OCI-LY3 (cell line): ENCODE data around the gene IL25.

Experiments used
- H2AFZ ChIP-seq: fragments of 200-600, 300-600 bp; shearing (Covaris generic); 2 replicates; pipeline ENCODE4 v1.6.0; 2014; ENCODE audit warnings: antibody characterized with exemption, low read depth, low read length
- H3K27ac ChIP-seq: fragments of 200-600, 300-600 bp; sonication (generic); 2 replicates; pipeline ENCODE4 v1.5.1; 2014; ENCODE audit warnings: mild to moderate bottlenecking, low read length, moderate library complexity, mixed read lengths
- H3K27me3 ChIP-seq: fragments of 200-600, 300-600 bp; sonication (generic); 2 replicates; pipeline ENCODE4 v1.6.1; 2014; ENCODE audit warnings: low read depth, low read length, mixed read lengths
- H3K36me3 ChIP-seq: fragments of 200-600, 300-600 bp; sonication (generic); replicated peaks from 2 replicates; pipeline ENCODE3; 2014; ENCODE audit warnings: low read depth, low read length, mixed read lengths
- H3K4me1 ChIP-seq: fragments of 300-600, 200-600 bp; sonication (generic); 2 replicates; pipeline ENCODE4 v1.6.1; 2014; ENCODE audit warnings: low read length, mixed read lengths
- H3K4me2 ChIP-seq: fragments of 200-600, 300-600 bp; sonication (generic); 2 replicates; pipeline ENCODE4 v1.6.1; 2014; ENCODE audit warnings: low read length, mixed read lengths
- H3K4me3 ChIP-seq: fragments of 300-600, 200-600 bp; sonication (generic); 2 replicates; pipeline ENCODE4 v1.5.1; 2014; ENCODE audit warnings: antibody characterized with exemption, mild to moderate bottlenecking, low read length, moderate library complexity
- H3K79me2 ChIP-seq: fragments of 300-600, 200-600 bp; shearing (Covaris generic); 2 replicates; pipeline ENCODE4 v1.6.1; 2014; ENCODE audit warnings: mild to moderate bottlenecking, low read length, mixed read lengths
- H3K9ac ChIP-seq: fragments of 300-600, 200-600 bp; shearing (Covaris generic); 2 replicates; pipeline ENCODE4 v1.6.0; 2014; ENCODE audit warnings: mild to moderate bottlenecking, low read length, moderate library complexity
- H3K9me3 ChIP-seq: fragments of 200-600, 300-600 bp; shearing (Covaris generic); 2 replicates; pipeline ENCODE4 v1.6.1; 2014; ENCODE audit warnings: low read length, mixed read lengths; ENCODE audit not compliant: insufficient read depth
- H4K20me1 ChIP-seq: fragments of 200-600, 300-600 bp; sonication (generic); 2 replicates; pipeline ENCODE4 v1.6.1; 2016; ENCODE audit warnings: low read length, mixed read lengths; ENCODE audit not compliant: insufficient read depth
- CTCF ChIP-seq: fragments of 200-600, 300-600 bp; sonication (generic); IDR thresholded peaks from 2 replicates; pipeline ENCODE4 v1.5.1; 2014; ENCODE audit warnings: antibody characterized with exemption, low read length, low read depth
- EZH2phosphoT487 ChIP-seq: fragments of 200-600 bp; shearing (Covaris generic); IDR thresholded peaks from 2 replicates; pipeline ENCODE4 v1.6.1; 2018; ENCODE audit warnings: antibody characterized with exemption, mixed run types, low read depth

IL25 gene

GRCh38 chr14:23326491-23327332 is 45.9 kb upstream of the IL25 start:
- H3K4me1 ChIP-seq = peaks cover 10% of the 10 kb centered on the region
- H3K4me3 ChIP-seq = no peak overlapping the region
- H3K9me3 ChIP-seq = no peaks in the 10 kb centered on the region
- H3K36me3 ChIP-seq = peaks cover 28% of the 10 kb centered on the region
- no peaks in the 10 kb centered on the region for H3K27me3 ChIP-seq
- no peak overlapping the region for H3K27ac ChIP-seq
- H3K79me2 ChIP-seq = peaks cover 24% of the 10 kb centered on the region
- no peak overlapping the region for H2AFZ ChIP-seq
- TF ChIP-seq CTCF (no peak), EZH2phosphoT487 (no peak)
- H3K4me2 ChIP-seq = no peak overlapping the region
- H3K9ac ChIP-seq = no peak overlapping the region
- peaks cover 9% of the 10 kb centered on the region; the same call in 1 of the 2 replicates for H4K20me1 ChIP-seq

GRCh38 chr14:23327947-23328744 is 44.5 kb upstream of the IL25 start:
- Histone ChIP-seq H3K36me3 (peaks cover 20% of the 10 kb centered on the region), H3K4me2 (no peak overlapping the region), H3K4me1 (peaks cover 3% of the 10 kb centered on the region), H4K20me1 (no peaks in the 10 kb centered on the region), H3K27me3 (no peaks in the 10 kb centered on the region), H3K9ac (no peak overlapping the region), H3K27ac (no peak overlapping the region), H3K4me3 (no peak overlapping the region), H3K79me2 (peaks cover 10% of the 10 kb centered on the region), H3K9me3 (no peaks in the 10 kb centered on the region), H2AFZ (no peak overlapping the region)
- TF ChIP-seq CTCF (peak; percentile 85), EZH2phosphoT487 (no peak)

GRCh38 chr14:23335623-23336022 is 37.0 kb upstream of the IL25 start:
- no peaks in the 10 kb centered on the region for H3K36me3 ChIP-seq
- H3K27ac ChIP-seq = no peak overlapping the region
- H3K4me3 ChIP-seq = no peak overlapping the region
- H3K4me1 ChIP-seq = no peaks in the 10 kb centered on the region
- H3K79me2 ChIP-seq = no peaks in the 10 kb centered on the region
- no peak overlapping the region for H3K9ac ChIP-seq
- no peak overlapping the region for H2AFZ ChIP-seq
- no peaks in the 10 kb centered on the region for H4K20me1 ChIP-seq
- H3K4me2 ChIP-seq = no peak overlapping the region
- peaks cover 16% of the 10 kb centered on the region for H3K9me3 ChIP-seq
- TF ChIP-seq EZH2phosphoT487 (no peak), CTCF (no peak)
- no peaks in the 10 kb centered on the region for H3K27me3 ChIP-seq
